Measurements from ENCODE around the gene AVEN.
"Not testable (repeated sequence)": the region's sequence is repeated elsewhere in the genome, so short reads cannot be mapped to it uniquely, and the experiment has no call there.

Gene AVEN

GRCh38 chr15:33844597-33844996 is 194.4 kb downstream of the AVEN start:
- no peak for DNase-seq

GRCh38 chr15:33844186-33844585 is 194.8 kb downstream of the AVEN start:
- no peak for DNase-seq

- no peak for DNase-seq
These were observed 198.4 kb downstream of the AVEN start for GRCh38 chr15:33840615-33841014.

- DNase-seq, result no peak
These were observed 199.5 kb downstream of the AVEN start for GRCh38 chr15:33839540-33839939.

GRCh38 chr15:33837294-33837693 is 201.7 kb downstream of the AVEN start:
- no peak for DNase-seq

GRCh38 chr15:33834892-33835743 is 203.9 kb downstream of the AVEN start:
- DNase-seq, result no peak

GRCh38 chr15:33831646-33832045 is 207.4 kb downstream of the AVEN start:
- DNase-seq, result no peak

- no peak for DNase-seq
These were observed 208.7 kb downstream of the AVEN start for GRCh38 chr15:33830351-33830750.

- DNase-seq, result no peak
These were observed 212.8 kb downstream of the AVEN start for GRCh38 chr15:33826201-33826600.

GRCh38 chr15:33825453-33825852 is 213.6 kb downstream of the AVEN start:
- no peak for DNase-seq

- DNase-seq, result no peak
These were observed 215.9 kb downstream of the AVEN start for GRCh38 chr15:33823119-33823518.

GRCh38 chr15:33822479-33822878 is 216.5 kb downstream of the AVEN start:
- DNase-seq, result no peak

GRCh38 chr15:33819499-33819898 is 219.5 kb downstream of the AVEN start:
- not testable (repeated sequence) for DNase-seq
